ES-I3 (cell line): ENCODE measurements around the gene STX5.
"Not testable (repeated sequence)": the region's sequence is repeated elsewhere in the genome, so short reads cannot be mapped to it uniquely, and the experiment has no call there.

ENCODE experiments used
- H3K36me3 ChIP-seq: 2 replicates; pipeline ENCODE4 v1.6.1; 2013; ENCODE audit warnings: mild to moderate bottlenecking, low read length, control low read depth, moderate library complexity; ENCODE audit not compliant: insufficient read depth
- H3K4me1 ChIP-seq: 2 replicates; pipeline ENCODE4 v1.6.1; 2013; ENCODE audit warnings: mild to moderate bottlenecking, control low read depth, low read length; ENCODE audit not compliant: insufficient read depth
- H3K9ac ChIP-seq: 2 replicates; pipeline ENCODE4 v1.6.1; 2013; ENCODE audit warnings: low read depth, mild to moderate bottlenecking, low read length, moderate library complexity
- H3K9me3 ChIP-seq: 2 replicates; pipeline ENCODE4 v1.6.1; 2013; ENCODE audit warnings: mild to moderate bottlenecking, low read length, moderate library complexity; ENCODE audit not compliant: control insufficient read depth, insufficient read depth

STX5 gene

DNA sequence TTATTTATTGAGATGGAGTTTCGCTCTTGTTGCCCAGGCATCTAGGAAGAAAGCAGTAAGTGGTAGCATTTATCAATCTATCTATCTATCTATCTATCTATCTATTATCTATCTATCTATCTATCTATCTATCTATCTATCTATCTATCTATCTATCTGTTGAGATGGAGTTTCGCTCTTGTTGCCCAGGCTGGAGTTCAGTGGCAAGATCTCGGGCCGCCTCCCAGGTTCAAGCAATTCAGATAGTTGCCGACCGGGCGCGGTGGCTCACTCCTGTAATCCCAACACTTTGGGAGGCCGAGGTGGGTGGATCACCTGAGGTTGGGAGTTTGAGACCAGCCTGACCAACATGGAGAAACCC, 71.0 kb downstream of the STX5 start:
- H3K4me1 ChIP-seq, H3K9me3 ChIP-seq: not testable (repeated sequence)
- peaks cover 12% of the 10 kb centered on the region; the same call in 1 of the 2 replicates for H3K36me3 ChIP-seq
- H3K9ac ChIP-seq, result peak overlapping the region; percentile 22; the same call in 1 of the 2 replicates

- H3K36me3 ChIP-seq, result peaks cover 7% of the 10 kb centered on the region; the same call in 1 of the 2 replicates
- H3K4me1 ChIP-seq, result peaks cover 6% of the 10 kb centered on the region
- H3K9me3 ChIP-seq, result no peaks in the 10 kb centered on the region
- peak overlapping the region; percentile 45 for H3K9ac ChIP-seq
Measured at GRCh38 chr11:62757846-62758788, 73.7 kb downstream of the STX5 start.
